Skeletal muscle cell (primary cell): Measurements from ENCODE around the gene ZBTB17.
"Not testable (repeated sequence)": the region's sequence is repeated elsewhere in the genome, so short reads cannot be mapped to it uniquely, and the experiment has no call there.

Experiments used
- DNase-seq: peaks from one replicate; pipeline ENCODE4 v3.0.0-alpha.2; 2010; ENCODE audit warnings: low read depth
- H3K4me3 ChIP-seq: 2 replicates; pipeline ENCODE4 v1.5.1; 2011; ENCODE audit warnings: low read depth, mild to moderate bottlenecking, control low read depth, low read length, moderate library complexity

Gene ZBTB17

DNA sequence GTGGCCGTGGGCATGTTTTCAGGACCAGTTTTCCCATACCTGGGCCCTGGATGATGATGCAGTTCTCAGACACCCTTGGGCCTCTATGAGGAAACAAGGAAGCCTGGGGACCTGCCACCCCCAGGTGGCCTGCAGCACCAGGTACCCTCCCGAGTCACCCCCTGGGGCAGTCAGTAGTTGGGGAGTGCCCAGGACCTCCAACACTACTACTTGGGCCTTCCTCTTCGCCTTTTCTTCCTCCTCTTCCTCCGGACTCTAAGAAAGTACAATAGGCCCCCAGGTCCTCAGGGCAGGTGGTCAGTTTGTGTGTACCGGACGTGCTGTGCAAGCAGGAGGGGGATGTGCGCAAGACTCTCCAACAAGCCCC lies 16.3 kb upstream of the ZBTB17 start:
- no peak for DNase-seq
- H3K4me3 ChIP-seq = no peak overlapping the region

DNA sequence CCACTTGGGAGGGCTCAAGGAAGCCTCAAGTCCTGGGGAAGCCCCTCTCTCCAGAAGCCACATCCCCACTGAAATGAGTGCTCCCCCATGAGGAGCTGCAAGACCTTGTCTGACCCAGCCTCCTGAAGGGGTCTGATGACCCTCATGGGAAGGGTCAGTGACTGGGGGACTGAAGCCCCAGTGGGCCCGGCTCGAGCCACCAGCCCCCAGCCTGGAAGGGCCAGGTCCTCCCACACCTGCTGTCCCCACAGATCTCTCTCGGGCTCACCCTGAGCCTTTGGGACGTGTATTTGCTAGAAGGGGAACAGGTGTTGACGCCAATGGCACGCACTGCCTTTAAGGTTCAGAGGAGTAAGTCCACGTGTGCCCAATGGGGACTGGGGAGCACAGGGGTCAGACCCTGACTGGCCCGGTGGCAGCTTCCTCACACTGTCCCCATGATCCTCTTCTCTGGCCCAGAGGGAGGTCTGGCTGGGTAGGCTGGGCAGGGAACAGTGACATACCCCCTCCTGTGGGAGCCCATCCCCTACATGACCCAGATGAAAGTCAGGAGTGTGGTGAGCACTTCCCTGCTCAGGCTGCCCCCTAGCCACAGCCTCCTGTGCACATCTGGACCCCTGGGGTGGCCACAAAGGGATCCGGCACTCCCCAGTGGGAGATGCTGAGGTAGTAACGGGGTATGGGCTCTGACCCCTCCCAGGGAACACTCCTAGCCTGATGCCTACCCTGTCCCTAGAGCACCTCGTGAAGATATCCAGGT lies 15.7 kb upstream of the ZBTB17 start:
- DNase-seq = no peak
- no peak overlapping the region for H3K4me3 ChIP-seq

GRCh38 chr1:15989776-15990175 lies 13.9 kb upstream of the ZBTB17 start:
- H3K4me3 ChIP-seq = no peak overlapping the region
- no peak for DNase-seq

DNA sequence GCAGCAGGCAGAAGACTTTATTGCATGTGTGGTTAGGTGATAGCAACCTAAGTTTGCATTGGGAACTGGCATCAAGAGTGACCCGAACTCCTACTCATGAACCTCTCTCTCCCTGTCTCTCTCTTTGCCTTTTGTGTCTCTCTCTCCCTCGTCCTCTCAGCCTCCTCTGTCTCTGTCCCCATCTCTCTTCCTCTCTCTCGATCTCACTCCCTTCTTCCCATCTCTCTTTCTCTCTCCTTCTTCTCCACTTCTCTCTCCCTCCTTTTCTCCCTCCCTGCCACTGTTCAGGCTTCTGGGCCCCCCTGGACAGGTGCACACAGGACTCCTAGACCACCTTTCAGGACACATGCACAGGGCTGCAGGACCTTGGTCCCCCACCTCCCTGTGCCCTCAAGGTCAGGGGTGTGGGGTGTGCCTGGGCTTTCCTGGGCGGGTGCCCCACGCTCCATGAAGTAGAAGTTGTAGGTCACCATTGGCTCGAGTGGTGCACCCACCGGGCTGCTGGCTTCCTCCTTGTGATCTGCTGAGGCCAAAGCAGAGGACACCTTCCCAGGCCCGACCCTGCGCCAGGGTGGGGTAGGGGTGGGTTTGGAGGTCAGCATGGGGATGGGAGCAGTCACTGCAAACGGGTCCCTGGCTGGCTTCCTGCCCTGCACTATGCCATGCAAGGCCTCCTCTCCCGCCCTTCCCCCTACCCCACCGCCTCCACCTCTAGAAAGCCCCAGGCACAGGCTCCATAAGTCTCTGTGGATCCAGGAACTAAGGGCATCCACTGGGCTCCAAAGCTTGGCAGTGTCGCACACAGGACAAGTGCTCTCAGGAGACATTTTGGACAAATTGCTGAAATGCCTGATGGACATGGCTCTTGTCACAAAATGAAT lies 13.2 kb upstream of the ZBTB17 start:
- H3K4me3 ChIP-seq = no peak overlapping the region
- DNase-seq = no peak

- H3K4me3 ChIP-seq = no peak overlapping the region
- DNase-seq = no peak
Measured at GRCh38 chr1:15985611-15986297, 9.9 kb upstream of the ZBTB17 start.

DNA sequence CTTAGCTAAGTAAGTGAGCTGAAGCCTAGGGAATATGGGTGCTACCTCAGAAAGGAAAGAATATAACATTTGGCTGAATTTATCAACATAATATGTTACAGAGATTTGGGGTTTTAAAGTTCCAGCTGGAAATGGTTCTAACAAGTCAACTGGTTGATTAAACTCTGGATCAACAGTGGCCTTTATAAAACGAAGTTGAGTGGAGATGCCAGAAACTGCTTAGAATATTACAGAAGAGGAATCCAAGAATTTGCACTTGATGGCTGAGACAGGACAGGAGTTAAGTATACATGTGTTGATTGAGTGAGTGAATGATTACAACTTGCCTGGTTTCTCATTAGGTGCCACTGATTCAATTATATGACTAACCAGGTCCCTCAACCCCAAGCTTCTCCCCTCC lies 7.4 kb upstream of the ZBTB17 start:
- no peak for DNase-seq
- H3K4me3 ChIP-seq = no peak overlapping the region

GRCh38 chr1:15981679-15982078 lies 5.8 kb upstream of the ZBTB17 start:
- no peak overlapping the region for H3K4me3 ChIP-seq
- no peak for DNase-seq

DNA sequence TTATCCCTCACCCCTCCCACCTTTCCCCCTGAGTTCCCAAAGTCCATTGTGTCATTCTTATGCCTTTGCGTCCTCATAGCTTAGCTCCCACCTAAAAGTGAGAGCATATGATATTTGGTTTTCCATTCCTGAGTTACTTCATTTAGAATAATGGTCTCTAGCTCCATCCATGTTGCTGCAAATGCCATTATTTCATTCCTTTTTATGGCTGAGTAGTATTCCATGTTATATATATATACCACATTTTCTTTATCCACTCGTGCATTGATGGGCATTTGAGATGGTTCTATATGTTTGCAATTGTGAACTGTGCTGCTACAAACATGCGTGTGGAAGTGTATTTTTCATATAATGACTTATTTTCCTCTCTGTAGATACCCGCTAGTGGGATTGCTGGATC lies 2.0 kb upstream of the ZBTB17 start:
- H3K4me3 ChIP-seq, DNase-seq: not testable (repeated sequence)

DNA sequence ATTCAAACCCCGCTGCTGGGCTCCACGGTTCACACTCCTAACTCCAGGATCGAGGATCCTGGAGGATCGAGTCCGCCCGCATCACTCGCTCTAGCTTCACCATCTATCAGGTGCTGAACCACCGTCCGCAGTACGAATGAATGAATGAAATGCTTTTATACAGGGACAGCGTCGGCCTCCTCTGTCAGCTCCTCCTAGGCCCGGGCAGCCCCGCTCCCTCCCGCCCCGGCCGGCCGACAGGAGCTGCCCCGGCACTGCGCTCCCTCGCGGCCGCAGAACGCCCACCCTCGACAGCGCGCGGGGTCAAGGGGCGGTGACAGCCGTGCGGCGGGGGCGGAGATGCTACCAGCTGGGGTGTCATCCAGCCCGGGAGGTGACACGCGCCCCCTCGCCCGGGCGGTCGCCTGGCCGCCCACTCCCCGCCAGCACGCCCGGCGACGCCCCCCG lies 520 bp downstream of the ZBTB17 start:
- no peak for DNase-seq
- H3K4me3 ChIP-seq = peak overlapping the region; percentile 67

DNA sequence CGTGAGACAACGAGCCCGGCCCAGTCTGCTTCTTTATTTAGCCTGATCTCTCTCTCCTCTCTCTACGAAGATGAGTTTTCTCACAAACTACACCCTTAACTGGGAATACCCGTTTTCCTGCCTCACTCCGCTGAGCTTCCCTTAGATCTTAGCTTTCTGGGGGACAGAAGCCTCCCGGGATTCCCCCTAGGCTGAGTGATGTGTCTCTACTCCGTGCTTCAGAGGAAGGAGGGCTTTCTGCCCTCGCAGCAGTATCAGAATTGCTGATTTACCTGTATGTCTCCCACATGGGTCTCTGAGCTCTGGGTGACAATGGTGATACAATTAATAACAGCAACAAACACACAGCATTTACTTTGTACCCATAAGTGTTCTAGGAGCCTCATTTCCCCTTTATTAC lies 1.0 kb downstream of the ZBTB17 start:
- H3K4me3 ChIP-seq = peak overlapping the region; percentile 67
- no peak for DNase-seq

- H3K4me3 ChIP-seq = no peak overlapping the region
- no peak for DNase-seq
Measured at GRCh38 chr1:15973772-15974171, 2.1 kb downstream of the ZBTB17 start.

DNA sequence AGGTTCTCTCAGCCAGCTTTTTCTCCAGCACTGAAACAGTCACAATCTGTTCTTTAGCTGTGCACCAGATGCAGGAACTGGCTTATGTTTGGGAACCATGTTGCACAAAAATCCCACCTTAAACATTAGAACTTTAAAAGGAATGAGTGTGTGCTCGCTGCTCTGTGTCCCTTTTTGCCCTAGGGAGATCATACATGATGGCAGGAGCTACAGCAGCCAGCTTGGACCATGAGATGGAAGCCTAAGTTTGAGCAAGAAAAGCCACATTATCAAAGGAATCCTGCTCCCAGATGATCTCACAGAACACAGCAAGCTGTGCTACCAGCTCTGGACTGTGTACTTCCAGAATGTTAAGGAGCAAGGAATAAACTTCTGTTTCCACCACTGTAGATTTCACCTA lies 3.5 kb downstream of the ZBTB17 start:
- no peak for DNase-seq
- H3K4me3 ChIP-seq = no peak overlapping the region

DNA sequence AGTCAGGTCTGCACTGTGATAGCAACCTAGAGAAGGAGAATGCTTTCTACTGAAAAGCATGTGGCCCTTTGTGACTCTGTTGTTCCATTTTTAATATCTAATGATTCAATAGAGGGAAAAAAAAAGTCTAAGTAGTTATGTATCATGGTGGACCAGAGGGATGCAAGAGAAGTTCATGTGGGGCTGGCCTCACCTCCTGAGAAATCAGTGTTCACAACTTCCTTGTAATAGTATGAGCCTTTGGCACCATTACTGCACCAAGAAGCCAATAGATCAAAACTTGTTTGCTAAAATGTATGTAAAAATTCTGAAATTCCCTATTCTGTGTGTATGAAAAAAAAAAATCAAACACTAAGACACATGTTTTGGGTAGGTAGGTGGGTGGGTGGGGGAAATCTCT lies 5.0 kb downstream of the ZBTB17 start:
- no peak overlapping the region for H3K4me3 ChIP-seq
- no peak for DNase-seq

DNA sequence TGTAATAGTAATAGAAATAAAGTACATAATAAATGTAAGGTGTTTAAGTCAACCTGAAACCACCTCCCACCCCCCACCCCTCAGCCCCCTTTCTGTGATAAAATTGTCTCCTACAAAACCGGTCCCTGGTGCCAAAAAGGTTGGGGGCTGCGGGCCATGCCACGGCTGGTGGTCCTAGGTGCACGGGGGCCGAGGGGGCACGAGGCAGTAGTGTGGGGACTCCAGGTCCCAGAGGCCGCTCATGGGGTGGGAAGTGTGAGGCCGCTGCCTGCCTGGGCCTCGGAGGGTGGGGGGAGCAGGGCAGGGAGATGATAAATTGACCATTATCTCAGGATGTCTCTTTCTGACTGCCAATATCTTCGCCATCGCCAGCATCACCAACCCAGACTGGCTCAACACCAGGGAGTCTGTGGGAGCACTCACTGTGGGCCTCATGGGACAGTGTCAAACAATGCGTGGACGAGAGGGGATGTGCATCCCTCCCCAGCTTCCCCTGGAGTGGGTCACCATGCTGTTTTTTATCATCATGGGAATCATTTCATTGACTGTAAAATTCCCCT lies 6.5 kb downstream of the ZBTB17 start:
- no peak overlapping the region for H3K4me3 ChIP-seq

GRCh38 chr1:15968172-15968571 lies 7.7 kb downstream of the ZBTB17 start:
- no peak for DNase-seq
- no peak overlapping the region for H3K4me3 ChIP-seq

More for the DNA sequence above, 6.5 kb downstream of the ZBTB17 start:
- DNase-seq = no peak

GRCh38 chr1:15966956-15967344 lies 9.0 kb downstream of the ZBTB17 start:
- DNase-seq = no peak
- no peak overlapping the region for H3K4me3 ChIP-seq

DNA sequence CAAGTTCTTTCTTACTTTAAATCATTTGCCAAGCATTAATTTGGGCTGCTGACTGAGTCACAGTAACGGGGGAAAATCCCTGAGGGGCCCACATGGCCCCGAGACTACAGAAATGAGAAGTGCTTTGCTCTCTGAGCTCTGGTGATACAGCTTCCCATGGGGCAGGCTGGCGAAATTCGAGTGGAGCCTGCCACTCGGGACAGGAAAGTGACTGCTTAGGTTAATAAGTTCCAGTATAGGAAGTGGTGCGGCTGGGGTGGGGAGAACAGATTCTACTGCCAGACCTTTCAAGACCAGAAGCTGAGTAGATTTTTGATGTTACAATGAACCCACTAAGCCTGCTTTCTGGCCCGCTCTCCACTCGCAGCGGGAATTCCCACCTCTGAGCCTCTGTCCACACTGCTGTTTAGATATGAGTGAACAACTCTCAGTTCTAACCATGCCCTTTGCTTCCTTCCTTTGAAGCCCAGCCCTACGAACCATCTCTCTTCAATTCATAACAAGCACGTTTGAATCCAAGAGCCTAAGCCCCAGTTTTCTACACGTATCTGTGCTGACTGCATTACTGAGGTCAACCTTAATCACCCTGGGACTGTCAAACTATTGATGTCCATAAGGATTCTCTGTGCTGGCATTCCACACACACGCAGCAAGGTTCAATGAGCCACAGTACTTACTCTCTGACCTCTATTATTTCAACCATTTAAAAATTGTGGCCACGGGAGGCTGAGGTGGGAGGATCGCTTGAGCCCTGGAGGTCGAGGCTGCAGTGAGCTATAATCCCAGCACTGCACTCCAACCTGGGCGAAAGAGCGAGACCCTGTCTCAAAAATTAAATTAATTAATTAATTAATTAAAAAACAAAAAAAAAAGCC lies 9.6 kb downstream of the ZBTB17 start:
- no peak for DNase-seq
- no peak overlapping the region for H3K4me3 ChIP-seq

DNA sequence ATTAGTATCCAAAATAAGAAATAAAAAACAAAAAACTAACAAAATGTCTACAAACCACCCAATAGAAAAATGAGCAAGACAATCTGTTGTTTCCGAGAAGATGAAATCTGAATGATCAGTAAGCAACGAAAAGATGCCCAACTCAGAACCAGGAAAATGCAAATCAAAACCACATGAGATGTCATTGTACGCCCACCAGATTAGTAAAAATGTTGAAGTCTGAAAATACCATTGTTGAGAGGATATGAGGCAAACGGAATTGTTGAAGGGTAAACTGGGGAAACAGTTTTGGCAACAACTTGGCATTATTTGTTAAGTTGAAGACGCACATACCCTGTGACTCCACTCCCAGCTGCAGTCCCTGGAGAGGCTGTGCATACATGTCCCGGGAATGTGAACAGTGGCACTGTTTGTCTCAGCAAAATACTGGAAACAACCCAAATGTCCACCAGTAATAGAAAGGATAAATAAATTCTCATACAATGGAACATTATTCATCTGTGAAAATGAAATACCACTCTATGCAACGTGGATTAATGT lies 10.6 kb downstream of the ZBTB17 start:
- no peak for DNase-seq
- no peak overlapping the region for H3K4me3 ChIP-seq
